ENCODE results near the gene DUSP6.
A peak's percentile ranks its signal among the peaks of the same experiment; 100 is the strongest.

DUSP6 gene

GRCh38 chr12:89352492-89353187 lies at the start of gene DUSP6:
TSS of gene DUSP6 (minus strand) at chr12:89352501. CDS start at chr12:89352039, 462 bp downstream.
- peak; percentile 99 for DNase-seq

- no peak for DNase-seq
Measured at GRCh38 chr12:89401433-89402058, 49.2 kb upstream of the DUSP6 start.

- no peak for DNase-seq
Measured at GRCh38 chr12:89400415-89400814, 48.1 kb upstream of the DUSP6 start.

- DNase-seq: no peak
Measured at GRCh38 chr12:89395712-89396111, 43.4 kb upstream of the DUSP6 start.

GRCh38 chr12:89393551-89394121 lies 41.3 kb upstream of the DUSP6 start:
- no peak for DNase-seq

- DNase-seq: no peak
Measured at GRCh38 chr12:89392391-89392790, 40.1 kb upstream of the DUSP6 start.

GRCh38 chr12:89391726-89392336 lies 39.5 kb upstream of the DUSP6 start:
- DNase-seq: no peak

GRCh38 chr12:89390802-89391673 lies 38.7 kb upstream of the DUSP6 start:
- no peak for DNase-seq

GRCh38 chr12:89389755-89390661 lies 37.7 kb upstream of the DUSP6 start:
- DNase-seq: no peak

GRCh38 chr12:89386138-89386537 lies 33.8 kb upstream of the DUSP6 start:
- DNase-seq: no peak

- no peak for DNase-seq
Measured at GRCh38 chr12:89384807-89385206, 32.5 kb upstream of the DUSP6 start.

GRCh38 chr12:89384050-89384758 lies 31.9 kb upstream of the DUSP6 start:
- DNase-seq: no peak

GRCh38 chr12:89383235-89384049 lies 31.1 kb upstream of the DUSP6 start:
- DNase-seq: no peak

- no peak for DNase-seq
Measured at GRCh38 chr12:89382328-89382727, 30.0 kb upstream of the DUSP6 start.

GRCh38 chr12:89379839-89380467 lies 27.7 kb upstream of the DUSP6 start:
- DNase-seq: no peak

- DNase-seq: no peak
Measured at GRCh38 chr12:89379148-89379838, 27.0 kb upstream of the DUSP6 start.

GRCh38 chr12:89376844-89377243 lies 24.5 kb upstream of the DUSP6 start:
- no peak for DNase-seq

- no peak for DNase-seq
Measured at GRCh38 chr12:89376202-89376529, 23.9 kb upstream of the DUSP6 start.

Data from NCI-H774 (cell line).